Omental fat pad (tissue), 4 donors: Measurements from ENCODE around the gene SALL4. TPM values are rescaled to one million over a fixed set of nuclear protein-coding genes. Genes with fewer than 3 reads are reported as not detected.
"Not testable (repeated sequence)": the region's sequence is repeated elsewhere in the genome, so short reads cannot be mapped to it uniquely, and the experiment has no call there.

Experiments
- ATAC-seq: fragments of 150-250 bp; one replicate; pipeline ENCODE4 v1.9.1; 2016; ENCODE audit warnings: mild to moderate bottlenecking, moderate library complexity; ENCODE audit not compliant: low FRiP score
- DNase-seq: peaks from one replicate; pipeline ENCODE4 v3.0.0-alpha.2; 2019; ENCODE audit warnings: low spot score
- total RNA-seq, 4 donors: library from RNA; depleted of rRNA; stranded (reverse); fragments of >200 nt; gene quantifications; one replicate each; pipeline ENCODE4 v1.1.0, GENCODE V29; 2016
- TF ChIP-seq, protein P1 (sequence below), 3 donors: fragments of 450-650 bp; IDR thresholded peaks; one replicate each; pipeline ENCODE4 v1.5.1; 2016 to 2017; ENCODE audit warnings: antibody characterized with exemption in 3 of 3, mild to moderate bottlenecking in 3 of 3, moderate library complexity in 2 of 3

SALL4 gene
- total RNA-seq, 4 donors from 2014 or later: 0.09 to 0.24 (median 0.19) TPM; not detected in 1

GRCh38 chr20:51747182-51747911 is 55.0 kb downstream of the SALL4 start:
- ATAC-seq (no peak), DNase-seq (no peak)
- TF ChIP-seq, protein P1, sequence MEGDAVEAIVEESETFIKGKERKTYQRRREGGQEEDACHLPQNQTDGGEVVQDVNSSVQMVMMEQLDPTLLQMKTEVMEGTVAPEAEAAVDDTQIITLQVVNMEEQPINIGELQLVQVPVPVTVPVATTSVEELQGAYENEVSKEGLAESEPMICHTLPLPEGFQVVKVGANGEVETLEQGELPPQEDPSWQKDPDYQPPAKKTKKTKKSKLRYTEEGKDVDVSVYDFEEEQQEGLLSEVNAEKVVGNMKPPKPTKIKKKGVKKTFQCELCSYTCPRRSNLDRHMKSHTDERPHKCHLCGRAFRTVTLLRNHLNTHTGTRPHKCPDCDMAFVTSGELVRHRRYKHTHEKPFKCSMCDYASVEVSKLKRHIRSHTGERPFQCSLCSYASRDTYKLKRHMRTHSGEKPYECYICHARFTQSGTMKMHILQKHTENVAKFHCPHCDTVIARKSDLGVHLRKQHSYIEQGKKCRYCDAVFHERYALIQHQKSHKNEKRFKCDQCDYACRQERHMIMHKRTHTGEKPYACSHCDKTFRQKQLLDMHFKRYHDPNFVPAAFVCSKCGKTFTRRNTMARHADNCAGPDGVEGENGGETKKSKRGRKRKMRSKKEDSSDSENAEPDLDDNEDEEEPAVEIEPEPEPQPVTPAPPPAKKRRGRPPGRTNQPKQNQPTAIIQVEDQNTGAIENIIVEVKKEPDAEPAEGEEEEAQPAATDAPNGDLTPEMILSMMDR (IDR thresholded peaks at IDR 0.05): no peak

DNA sequence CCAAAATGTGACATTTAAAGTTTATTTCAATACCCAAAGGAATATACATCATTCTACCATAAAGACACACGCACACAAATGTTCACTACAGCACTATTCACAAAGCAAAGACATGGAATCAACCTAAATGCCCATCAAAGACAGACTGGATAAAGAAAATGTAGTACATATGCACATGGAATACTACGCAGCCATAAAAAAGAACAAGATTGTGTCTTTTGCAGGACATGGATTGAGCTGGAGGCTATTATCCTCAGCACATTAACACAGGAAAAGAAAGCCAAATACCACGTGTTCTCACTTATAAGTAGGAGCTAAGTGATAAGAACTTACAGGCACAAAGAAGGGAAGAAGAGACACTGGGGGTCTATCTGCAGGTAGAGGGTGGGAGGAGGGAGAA is 56.5 kb downstream of the SALL4 start:
- DNase-seq (no peak), ATAC-seq (no peak)
- TF ChIP-seq, protein P1 (IDR thresholded peaks at IDR 0.05): no peak

GRCh38 chr20:51740838-51741237 is 61.5 kb downstream of the SALL4 start:
- TF ChIP-seq, protein P1 (IDR thresholded peaks at IDR 0.05): no peak
- ATAC-seq (no peak), DNase-seq (no peak)

DNA sequence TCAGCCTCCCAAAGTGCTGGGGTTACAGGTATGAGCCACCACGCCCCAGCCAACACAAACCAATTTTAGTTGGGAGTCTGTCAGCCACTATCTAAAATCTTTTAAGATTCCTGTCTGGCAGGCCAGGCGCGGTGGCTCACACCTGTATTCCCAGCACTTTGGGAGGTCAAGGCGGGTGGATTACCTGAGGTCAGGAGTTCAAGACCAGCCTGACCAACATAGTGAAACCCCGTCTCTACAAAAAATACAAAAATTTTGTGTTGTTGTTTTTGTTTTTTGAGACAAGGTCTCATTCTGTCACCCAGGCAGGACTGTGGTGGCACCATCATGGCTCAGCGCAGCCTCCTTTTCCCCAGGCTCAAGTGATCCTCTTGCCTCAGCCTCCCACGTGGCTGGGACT is 62.0 kb downstream of the SALL4 start:
- not testable (repeated sequence) for DNase-seq, ATAC-seq

- DNase-seq (no peak), ATAC-seq (no peak)
- TF ChIP-seq, protein P1 (IDR thresholded peaks at IDR 0.05): no peak
These were observed 62.5 kb downstream of the SALL4 start for GRCh38 chr20:51739722-51740249.

- TF ChIP-seq, protein P1 (IDR thresholded peaks at IDR 0.05): no peak
- ATAC-seq: no peak
- DNase-seq: no peak
These were observed 63.4 kb downstream of the SALL4 start for GRCh38 chr20:51738877-51739447.

- DNase-seq, ATAC-seq: not testable (repeated sequence)
These were observed 64.1 kb downstream of the SALL4 start for GRCh38 chr20:51738261-51738660.

GRCh38 chr20:51736947-51737346 is 65.4 kb downstream of the SALL4 start:
- DNase-seq (no peak), ATAC-seq (no peak)
- TF ChIP-seq, protein P1 (IDR thresholded peaks at IDR 0.05): no peak
